ENCODE results near the gene WDFY2.

GRCh38 chr13:51765142-51765515, 180.9 kb downstream of the WDFY2 start:
- TF ChIP-seq CTCF (IDR thresholded peaks at IDR 0.05; ENCODE audit: insufficient read depth, low read depth, low read length) (no peak), EZH2 (IDR thresholded peaks at IDR 0.05; ENCODE audit: insufficient read depth, low read length) (no peak)
